Astrocyte (in vitro differentiated cells and primary cell): Measurements from ENCODE around the gene MAP4K4. TPM values are rescaled to one million over a fixed set of nuclear protein-coding genes. Genes with fewer than 3 reads are reported as not detected.
A peak's percentile ranks its signal among the peaks of the same experiment; 100 is the strongest.

Experiments used
- DNase-seq: peaks from one replicate; pipeline ENCODE4 v3.0.0-alpha.2; 2010; ENCODE audit warnings: low read depth
- FAIRE-seq: peaks from 2 replicates; lab custom pipeline; 2011; peaks lifted over from hg19 to GRCh38; lab: Jason Lieb, UNC
- H2AFZ ChIP-seq: 2 replicates; pipeline ENCODE4 v1.6.0; 2012; ENCODE audit warnings: low read depth, low read length, inconsistent platforms
- H3K27ac ChIP-seq: 2 replicates; pipeline ENCODE4 v1.5.1; 2011; ENCODE audit warnings: low read depth, low read length, inconsistent platforms
- H3K27me3 ChIP-seq: 2 replicates; pipeline ENCODE4 v1.6.0; 2011; ENCODE audit warnings: low read length, inconsistent platforms; ENCODE audit not compliant: insufficient read depth
- H3K36me3 ChIP-seq: 2 replicates; pipeline ENCODE4 v1.5.1; 2011; ENCODE audit warnings: low read length, inconsistent platforms; ENCODE audit not compliant: insufficient read depth
- H3K4me1 ChIP-seq: 2 replicates; pipeline ENCODE4 v1.5.1; 2011; ENCODE audit warnings: low read length, inconsistent platforms; ENCODE audit not compliant: insufficient read depth
- H3K4me2 ChIP-seq: 2 replicates; pipeline ENCODE4 v1.6.0; 2012; ENCODE audit warnings: low read length, inconsistent platforms
- H3K4me3 ChIP-seq: 2 replicates; pipeline ENCODE4 v1.5.1; 2011; ENCODE audit warnings: low read depth, mild to moderate bottlenecking, low read length, inconsistent platforms; ENCODE audit not compliant: insufficient read depth
- H3K79me2 ChIP-seq: 2 replicates; pipeline ENCODE4 v1.6.0; 2012; ENCODE audit warnings: mild to moderate bottlenecking, low read length, inconsistent platforms; ENCODE audit not compliant: insufficient read depth
- H3K9ac ChIP-seq: 2 replicates; pipeline ENCODE4 v1.6.0; 2012; ENCODE audit warnings: mild to moderate bottlenecking, low read length, inconsistent platforms
- H3K9me3 ChIP-seq: 2 replicates; pipeline ENCODE4 v1.5.1; 2012; ENCODE audit warnings: low read depth, mild to moderate bottlenecking, low read length, inconsistent platforms; ENCODE audit not compliant: insufficient read depth
- H4K20me1 ChIP-seq: 2 replicates; pipeline ENCODE4 v1.6.0; 2012; ENCODE audit warnings: low read length, inconsistent platforms; ENCODE audit not compliant: insufficient read depth
- H3K27ac Mint-ChIP-seq: one replicate; pipeline ENCODE4 v1.8.0; 2021; ENCODE audit warnings: mild to moderate bottlenecking, mixed read lengths; ENCODE audit not compliant: unreplicated experiment
- H3K27me3 Mint-ChIP-seq: one replicate; pipeline ENCODE4 v1.8.0; 2021; ENCODE audit warnings: low read depth, mixed read lengths; ENCODE audit not compliant: unreplicated experiment
- H3K36me3 Mint-ChIP-seq: one replicate; pipeline ENCODE4 v1.8.0; 2021; ENCODE audit warnings: low read depth, mixed read lengths; ENCODE audit not compliant: unreplicated experiment
- H3K4me1 Mint-ChIP-seq: one replicate; pipeline ENCODE4 v1.8.0; 2021; ENCODE audit warnings: low read depth, mixed read lengths; ENCODE audit not compliant: unreplicated experiment
- H3K4me3 Mint-ChIP-seq: one replicate; pipeline ENCODE4 v1.8.0; 2021; ENCODE audit warnings: mild to moderate bottlenecking, moderate library complexity, mixed read lengths; ENCODE audit not compliant: unreplicated experiment
- H3K9me3 Mint-ChIP-seq: one replicate; pipeline ENCODE4 v1.8.0; 2021; ENCODE audit warnings: mild to moderate bottlenecking, mixed read lengths; ENCODE audit not compliant: unreplicated experiment
- CTCF ChIP-seq: IDR thresholded peaks from 2 replicates; pipeline ENCODE4 v1.5.1; 2011; ENCODE audit warnings: low read depth, mild to moderate bottlenecking, inconsistent platforms, low read length, moderate library complexity; ENCODE audit not compliant: insufficient read depth
- EZH2 ChIP-seq: IDR thresholded peaks from 2 replicates; pipeline ENCODE4 v1.6.1; 2012; ENCODE audit warnings: mild to moderate bottlenecking, low read length, inconsistent platforms; ENCODE audit not compliant: insufficient read depth
- total RNA-seq: library from RNA; stranded (reverse); gene quantifications from 2 replicates; pipeline ENCODE4 v1.2.1, GENCODE V29; 2021

The MAP4K4 gene
- total RNA-seq, 1 donor from 2014 or later: 231 TPM

GRCh38 chr2:101720732-101721131 lies 23.2 kb downstream of the MAP4K4 start:
- TF ChIP-seq EZH2 (no peak), CTCF (no peak)
- peaks cover 33% of the 10 kb centered on the region for H3K36me3 Mint-ChIP-seq
- Histone ChIP-seq H3K4me2 (peak overlapping the region; percentile 1), H3K9me3 (no peaks in the 10 kb centered on the region), H3K27ac (no peak overlapping the region), H3K4me3 (no peak overlapping the region), H3K27me3 (no peaks in the 10 kb centered on the region), H3K9ac (no peak overlapping the region), H2AFZ (no peak overlapping the region), H3K79me2 (peaks cover 99% of the 10 kb centered on the region), H3K4me1 (peaks cover 19% of the 10 kb centered on the region), H3K36me3 (peaks cover 2% of the 10 kb centered on the region), H4K20me1 (peaks cover 95% of the 10 kb centered on the region)
- no peak for DNase-seq
- H3K27ac Mint-ChIP-seq: no peak overlapping the region
- H3K4me3 Mint-ChIP-seq: no peak overlapping the region
- peaks cover 3% of the 10 kb centered on the region for H3K9me3 Mint-ChIP-seq
- peaks cover 26% of the 10 kb centered on the region for H3K4me1 Mint-ChIP-seq
- H3K27me3 Mint-ChIP-seq: no peaks in the 10 kb centered on the region
- FAIRE-seq: no peak

GRCh38 chr2:101722864-101723263 lies 25.4 kb downstream of the MAP4K4 start:
- peaks cover 98% of the 10 kb centered on the region for H4K20me1 ChIP-seq
- H3K9me3 ChIP-seq: no peaks in the 10 kb centered on the region
- Mint-ChIP-seq H3K27me3 (no peaks in the 10 kb centered on the region), H3K4me3 (no peak overlapping the region), H3K9me3 (peaks cover 3% of the 10 kb centered on the region), H3K4me1 (peaks cover 37% of the 10 kb centered on the region), H3K27ac (no peak overlapping the region), H3K36me3 (peaks cover 34% of the 10 kb centered on the region)
- H3K4me3 ChIP-seq: no peak overlapping the region
- TF ChIP-seq CTCF: no peak
- no peak for TF ChIP-seq EZH2
- no peak for FAIRE-seq
- H3K4me1 ChIP-seq: peaks cover 23% of the 10 kb centered on the region
- no peaks in the 10 kb centered on the region for H3K27me3 ChIP-seq
- peaks cover 2% of the 10 kb centered on the region for H3K36me3 ChIP-seq
- H3K9ac ChIP-seq: no peak overlapping the region
- no peak for DNase-seq
- no peak overlapping the region for H3K27ac ChIP-seq
- no peak overlapping the region for H2AFZ ChIP-seq
- no peak overlapping the region for H3K4me2 ChIP-seq
- H3K79me2 ChIP-seq: peaks cover 100% of the 10 kb centered on the region

GRCh38 chr2:101723371-101724124 lies 26.0 kb downstream of the MAP4K4 start:
- DNase-seq: no peak
- no peak for TF ChIP-seq EZH2
- TF ChIP-seq CTCF: no peak
- Mint-ChIP-seq H3K27me3 (no peaks in the 10 kb centered on the region), H3K4me1 (peaks cover 37% of the 10 kb centered on the region), H3K4me3 (peak overlapping the region; percentile 14), H3K9me3 (peaks cover 3% of the 10 kb centered on the region), H3K36me3 (peaks cover 34% of the 10 kb centered on the region), H3K27ac (no peak overlapping the region)
- H3K9ac ChIP-seq: no peak overlapping the region
- H4K20me1 ChIP-seq: peaks cover 100% of the 10 kb centered on the region
- no peak overlapping the region for H3K27ac ChIP-seq
- no peak overlapping the region for H2AFZ ChIP-seq
- no peak overlapping the region for H3K4me2 ChIP-seq
- H3K9me3 ChIP-seq: no peaks in the 10 kb centered on the region
- H3K79me2 ChIP-seq: peaks cover 100% of the 10 kb centered on the region
- no peak overlapping the region for H3K4me3 ChIP-seq
- peaks cover 23% of the 10 kb centered on the region for H3K4me1 ChIP-seq
- peaks cover 2% of the 10 kb centered on the region for H3K36me3 ChIP-seq
- no peaks in the 10 kb centered on the region for H3K27me3 ChIP-seq
- FAIRE-seq: no peak
